Renal cortical epithelial cell (primary cell): Measurements from ENCODE around the gene GRK5. TPM values are rescaled to one million over a fixed set of nuclear protein-coding genes. Genes with fewer than 3 reads are reported as not detected.

Experiments used
- DNase-seq: peaks from one replicate; pipeline ENCODE4 v3.0.0-alpha.2; 2011; ENCODE audit warnings: low read depth
- total RNA-seq: library from RNA; depleted of rRNA; stranded (reverse); fragments of >200 nt; gene quantifications from 2 replicates; pipeline ENCODE4 v1.2.3, GENCODE V29; 2014

The GRK5 gene
- total RNA-seq, 1 donor from 2014 or later: 1.1 TPM

DNA sequence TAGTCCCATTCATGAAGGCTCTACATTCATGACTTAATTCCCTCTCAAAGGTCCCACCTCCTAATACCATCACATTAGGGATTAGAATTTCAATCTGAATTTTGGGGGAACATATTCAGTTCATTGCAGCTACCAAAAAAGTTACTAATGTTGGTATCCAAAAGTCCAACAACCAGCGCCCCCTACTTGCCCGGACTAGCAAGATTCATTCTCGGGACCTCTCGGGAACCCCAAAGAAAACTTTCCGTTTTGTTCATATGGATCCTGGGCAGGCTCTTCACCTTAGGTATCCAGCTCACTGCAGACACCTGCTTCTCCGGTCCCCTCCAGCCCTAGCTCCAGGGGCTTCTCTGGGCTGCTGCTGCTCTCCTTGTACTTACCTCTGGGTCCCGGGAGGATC, 8.9 kb upstream of the GRK5 start:
- no peak for DNase-seq

DNA sequence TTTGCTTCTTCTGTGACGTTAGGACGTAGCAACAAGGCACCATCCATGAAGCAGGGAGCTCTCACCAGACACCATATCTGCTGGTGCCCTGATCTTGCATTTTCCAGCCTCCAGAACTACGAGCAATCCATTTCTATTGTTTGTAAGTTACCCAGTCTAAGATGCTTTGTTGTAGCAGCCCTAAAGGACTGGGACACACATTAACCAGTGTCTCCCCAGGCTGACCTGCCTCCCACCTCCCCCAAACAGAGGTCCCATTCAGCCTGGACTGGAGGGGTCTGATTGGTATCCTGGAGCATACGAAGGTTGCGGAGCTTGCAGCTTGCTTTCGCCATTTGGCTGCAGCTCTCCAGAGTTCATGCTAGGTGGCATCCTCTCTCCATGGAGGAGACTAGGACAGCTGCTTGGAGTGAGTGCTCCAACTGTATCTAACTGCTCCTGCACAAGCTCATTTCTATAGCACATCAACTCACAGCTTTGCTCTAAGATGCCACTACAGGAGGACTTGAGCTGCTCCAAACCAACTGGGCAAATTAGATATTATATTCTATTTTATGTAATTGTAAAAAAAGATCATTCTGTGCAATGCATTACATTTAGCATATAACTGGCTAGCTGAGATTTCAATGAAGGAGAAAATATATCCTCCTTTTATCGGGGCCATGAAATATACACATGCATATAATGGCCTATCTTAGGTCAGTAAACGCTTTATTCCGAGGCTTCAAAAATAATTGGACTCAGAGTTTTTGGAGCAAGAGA, 8.0 kb upstream of the GRK5 start:
- DNase-seq: peak; percentile 76

DNA sequence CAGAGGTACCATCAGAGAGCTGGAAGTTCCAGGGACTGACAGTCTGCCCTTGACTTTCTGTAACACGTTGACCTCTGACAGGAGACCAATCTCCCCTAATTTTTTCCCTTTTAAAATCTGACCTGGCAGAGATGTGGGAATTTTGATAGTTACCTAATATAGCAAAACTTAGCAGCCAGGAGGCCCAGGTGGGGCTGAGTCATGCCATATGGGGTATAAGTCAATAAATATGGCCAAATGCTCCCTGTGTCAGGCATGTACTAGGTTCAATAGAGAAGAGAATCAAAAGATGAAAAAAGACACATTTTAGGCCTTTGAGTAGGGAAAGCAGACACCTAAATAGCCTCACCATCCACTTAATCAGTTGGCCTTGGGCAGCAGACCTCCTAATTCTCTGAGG, 6.1 kb upstream of the GRK5 start:
- DNase-seq: no peak

DNA sequence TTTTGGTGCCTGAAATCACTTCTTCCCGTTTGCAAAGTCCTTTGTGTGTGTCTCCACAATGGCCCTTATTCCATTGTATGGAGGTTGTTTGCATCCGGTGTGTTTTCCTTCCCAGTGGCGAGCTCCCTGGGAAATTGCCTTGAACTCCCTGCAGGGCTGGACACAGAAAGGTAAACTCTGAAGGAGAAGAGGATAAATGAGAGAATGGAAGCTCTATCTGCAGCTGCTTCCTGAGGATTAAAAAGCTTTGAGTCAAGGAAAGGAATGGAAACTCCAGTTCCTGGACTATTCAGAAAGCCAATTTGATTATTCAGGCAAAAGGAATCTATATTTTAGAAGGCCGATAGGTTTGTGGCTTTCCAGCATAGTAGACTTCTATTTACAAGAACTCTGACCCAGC, 4.4 kb upstream of the GRK5 start:
- no peak for DNase-seq

DNA sequence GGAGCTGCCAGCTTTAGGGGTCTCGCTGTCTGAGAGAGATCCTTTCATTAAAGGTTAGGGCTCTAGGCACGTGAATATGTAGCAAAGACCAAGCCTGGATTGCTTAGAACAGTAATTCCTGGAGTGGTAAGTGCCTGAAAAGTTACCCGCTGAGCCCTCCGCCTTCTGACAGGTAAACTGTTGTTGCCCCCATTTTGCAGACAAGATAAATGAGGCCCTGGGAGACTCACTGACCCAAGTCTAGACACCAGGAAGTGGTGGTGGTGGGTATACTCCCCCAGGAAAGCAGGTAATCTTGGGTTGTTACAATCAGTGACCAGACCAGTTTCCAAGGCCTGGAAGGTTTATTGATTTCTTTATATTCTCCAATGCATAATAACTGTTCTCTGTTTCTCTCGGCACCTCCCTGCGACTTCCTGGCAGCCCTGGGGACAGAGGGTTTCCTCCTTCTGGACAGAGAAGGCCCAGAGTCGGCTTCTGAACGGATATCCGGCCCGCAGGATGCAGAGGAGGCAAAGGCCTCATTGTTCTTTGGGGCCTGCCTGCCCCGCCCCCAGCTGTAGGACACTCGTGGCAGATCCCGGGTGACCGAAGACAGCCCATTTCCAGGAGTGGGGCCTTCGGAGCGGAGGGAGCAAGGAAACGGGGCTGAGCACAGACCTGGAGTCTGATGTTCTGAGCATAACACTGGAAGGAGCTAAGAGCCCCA, 1.3 kb upstream of the GRK5 start:
- no peak for DNase-seq

DNA sequence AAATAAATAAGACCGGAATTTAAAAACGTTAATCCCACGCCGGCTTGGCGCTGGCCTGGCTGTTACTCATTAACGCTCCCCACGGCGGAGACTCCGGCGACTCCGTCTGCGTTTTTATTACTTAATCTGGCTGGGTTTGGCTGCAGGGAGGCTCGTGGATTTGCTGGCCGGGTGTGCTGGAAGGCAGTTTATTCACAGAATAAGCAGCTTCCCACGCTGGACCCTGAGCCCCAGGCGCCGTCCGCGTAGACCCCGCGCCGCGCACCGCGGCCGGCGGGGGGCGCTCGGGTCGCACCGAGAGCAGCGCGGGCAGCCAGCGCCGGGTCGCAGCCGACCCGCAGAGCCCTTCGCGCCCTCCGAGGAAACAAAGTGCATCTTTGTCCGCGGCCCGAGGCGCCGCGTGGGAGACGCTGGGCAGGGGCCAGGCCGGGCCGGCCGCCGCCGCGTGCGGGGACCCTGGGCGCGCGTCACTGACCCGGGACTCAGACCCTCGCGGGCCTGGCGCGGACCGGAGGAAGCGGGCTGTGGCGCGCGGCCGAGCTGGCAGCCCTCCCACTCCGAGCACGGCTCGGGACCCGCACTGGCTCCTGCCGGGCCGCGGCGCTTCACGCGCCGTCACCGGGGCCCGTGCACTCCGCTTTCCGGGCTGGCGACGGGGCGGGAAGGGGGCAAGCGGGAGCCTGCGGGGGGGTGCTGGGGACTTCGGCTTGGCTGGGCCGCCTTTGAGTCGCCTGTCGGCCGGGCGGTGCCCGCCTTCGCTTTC, 587 bp upstream of the GRK5 start:
- DNase-seq: peak; percentile 34

DNA sequence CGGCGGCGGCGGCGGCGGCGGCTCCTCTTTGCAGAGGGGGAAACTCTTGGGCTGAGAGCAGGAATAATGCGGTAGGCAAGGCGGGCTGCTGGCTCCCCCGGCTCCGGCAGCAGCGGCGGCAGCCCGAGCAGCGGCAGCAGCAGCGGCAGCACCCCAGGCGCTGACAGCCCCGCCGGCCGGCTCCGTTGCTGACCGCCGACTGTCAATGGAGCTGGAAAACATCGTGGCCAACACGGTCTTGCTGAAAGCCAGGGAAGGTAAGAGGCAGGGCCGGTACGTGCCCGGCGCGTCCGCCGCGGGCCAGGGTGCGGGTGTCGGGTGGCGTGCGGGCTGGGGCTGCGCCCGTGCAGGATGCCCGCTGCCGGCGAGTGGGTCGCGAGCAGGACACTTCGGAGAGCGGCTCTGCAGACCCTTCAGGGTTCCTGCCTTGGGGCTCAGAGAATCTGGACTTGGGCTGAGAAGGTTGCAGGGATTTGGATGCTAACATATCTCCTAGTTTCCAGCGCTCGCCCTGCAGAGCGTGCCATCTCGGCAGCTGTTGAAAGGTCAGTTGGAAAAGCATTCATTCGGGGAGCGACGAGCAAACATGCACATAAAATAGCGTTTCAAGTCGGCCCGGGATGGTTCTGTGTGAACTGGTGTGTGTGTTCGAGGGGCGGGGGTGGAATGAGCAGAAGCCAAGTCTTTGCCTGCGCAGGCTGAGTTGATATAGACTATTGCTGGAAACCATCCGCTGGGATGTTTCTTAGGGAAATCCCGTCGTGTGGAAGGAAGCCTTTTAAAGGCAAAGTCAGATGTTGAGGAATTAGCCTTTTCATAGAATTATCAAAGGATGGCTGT, 562 bp downstream of the GRK5 start:
- DNase-seq: no peak

DNA sequence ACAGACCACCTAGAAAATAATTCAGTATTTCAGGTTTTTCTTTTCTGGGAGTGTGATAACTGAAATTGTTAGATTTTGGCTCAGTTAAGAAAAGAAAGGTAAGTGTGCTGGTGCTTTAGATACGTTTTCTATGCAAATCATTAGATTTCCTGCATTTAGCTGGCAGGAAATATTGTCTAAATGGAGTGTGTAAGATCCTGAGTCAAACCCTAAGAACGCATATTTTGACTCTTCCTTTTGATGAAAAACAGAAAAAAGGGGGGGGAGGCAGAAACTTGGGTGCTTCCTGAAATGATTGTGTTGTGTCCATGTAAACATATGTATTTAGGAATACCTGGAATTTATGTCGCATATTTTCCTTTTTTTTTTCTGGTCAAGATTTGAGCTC, 1.2 kb downstream of the GRK5 start:
- no peak for DNase-seq

DNA sequence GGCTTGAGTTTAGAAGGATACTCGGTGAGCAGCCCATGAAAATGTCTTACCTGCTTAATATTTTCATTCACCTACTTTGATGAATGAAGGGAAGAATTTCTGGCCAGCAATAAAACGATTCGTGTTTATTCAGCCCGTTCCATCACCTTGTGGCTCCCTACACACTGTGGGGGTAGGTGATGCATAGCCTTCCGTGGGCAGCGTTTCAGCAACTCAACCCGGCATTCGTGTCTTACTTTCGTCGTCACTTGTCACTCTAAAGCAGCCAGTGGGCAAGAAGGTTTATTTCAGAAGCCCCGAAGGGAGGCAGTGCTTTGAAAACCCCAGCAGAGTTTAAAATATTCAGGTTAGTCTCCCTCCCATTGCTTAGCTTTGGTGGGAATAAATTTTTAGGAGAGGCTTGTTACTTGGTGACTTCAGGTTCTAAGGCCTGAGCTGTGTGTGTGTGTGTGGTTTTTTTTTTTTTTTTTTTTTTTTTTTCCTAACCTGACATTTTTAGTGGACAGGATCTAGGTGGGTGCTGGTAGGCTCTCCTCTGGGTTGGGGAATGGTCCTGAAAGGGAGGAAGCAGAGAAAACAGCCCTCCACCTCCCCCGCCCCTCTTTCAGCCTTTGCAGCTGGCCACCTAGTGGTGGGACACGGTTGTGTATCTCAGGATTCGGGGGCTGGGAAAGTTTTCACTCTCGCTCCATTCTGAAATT, 1.8 kb downstream of the GRK5 start:
- DNase-seq: no peak

DNA sequence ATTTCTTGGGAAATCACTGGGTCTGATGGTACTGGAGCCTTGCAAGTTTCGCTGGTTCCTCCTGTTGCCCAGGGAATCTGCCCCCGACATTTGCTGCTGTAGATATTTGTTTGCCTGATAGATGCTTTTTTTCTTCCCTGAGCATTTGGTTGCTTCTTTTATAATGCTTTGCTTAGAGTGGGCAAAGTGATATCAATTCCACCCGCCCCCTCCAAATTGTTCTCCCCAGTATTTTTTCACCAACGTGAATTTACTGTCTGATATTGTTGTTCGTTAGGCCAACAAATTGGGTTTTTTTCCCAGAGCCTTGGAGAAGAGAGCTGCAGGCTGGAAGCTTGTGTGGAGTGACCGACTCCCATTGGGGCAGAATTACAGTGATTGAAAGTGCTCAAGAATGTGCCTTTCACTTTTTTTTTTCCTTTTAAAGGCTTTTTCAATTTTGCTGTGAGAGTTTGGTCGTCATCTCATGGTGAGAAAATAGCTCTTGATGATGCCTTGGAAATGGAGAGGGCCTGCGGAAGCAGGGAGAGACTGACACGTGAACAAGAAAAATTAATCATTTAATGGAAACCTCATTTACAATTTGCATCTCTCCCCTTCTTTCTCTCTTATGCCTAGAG, 2.5 kb downstream of the GRK5 start:
- no peak for DNase-seq

DNA sequence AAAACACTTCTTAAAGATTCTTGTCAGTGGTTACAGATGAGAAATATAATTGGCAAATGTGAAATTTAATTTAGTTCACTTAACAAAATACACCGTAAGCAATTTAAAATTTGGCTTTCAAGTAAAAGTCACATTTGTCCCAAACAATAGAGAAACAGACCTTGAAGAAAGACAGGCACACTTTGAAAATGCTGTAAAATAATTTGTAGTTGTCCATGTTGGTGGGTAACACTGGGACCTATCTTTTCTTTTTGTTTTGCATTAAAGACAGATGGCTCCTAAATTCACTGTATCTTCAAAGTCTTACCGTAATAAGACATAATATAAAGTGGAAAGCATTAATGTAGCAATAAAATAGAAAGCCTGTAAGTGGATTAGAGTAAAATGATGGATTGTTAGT, 3.3 kb downstream of the GRK5 start:
- DNase-seq: no peak

DNA sequence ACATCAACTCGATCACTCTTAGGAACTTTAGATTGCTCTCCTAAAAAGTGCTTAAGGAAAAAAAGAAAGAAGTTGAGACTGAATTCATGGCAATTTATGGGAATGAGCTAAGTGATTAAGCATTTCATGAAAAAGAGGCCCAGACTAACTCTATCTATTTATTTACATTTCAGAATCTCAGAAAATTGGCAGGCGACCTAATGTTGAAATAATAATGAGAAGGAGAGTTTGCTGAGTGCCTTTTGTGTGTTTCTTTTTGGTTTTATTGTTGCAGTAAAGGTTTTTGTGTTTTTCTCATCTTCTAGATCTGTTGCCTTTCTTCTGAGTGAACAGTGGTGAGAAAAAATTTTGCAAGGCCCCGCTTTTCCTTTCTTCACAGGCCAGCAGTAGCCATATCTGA, 3.8 kb downstream of the GRK5 start:
- DNase-seq: no peak

DNA sequence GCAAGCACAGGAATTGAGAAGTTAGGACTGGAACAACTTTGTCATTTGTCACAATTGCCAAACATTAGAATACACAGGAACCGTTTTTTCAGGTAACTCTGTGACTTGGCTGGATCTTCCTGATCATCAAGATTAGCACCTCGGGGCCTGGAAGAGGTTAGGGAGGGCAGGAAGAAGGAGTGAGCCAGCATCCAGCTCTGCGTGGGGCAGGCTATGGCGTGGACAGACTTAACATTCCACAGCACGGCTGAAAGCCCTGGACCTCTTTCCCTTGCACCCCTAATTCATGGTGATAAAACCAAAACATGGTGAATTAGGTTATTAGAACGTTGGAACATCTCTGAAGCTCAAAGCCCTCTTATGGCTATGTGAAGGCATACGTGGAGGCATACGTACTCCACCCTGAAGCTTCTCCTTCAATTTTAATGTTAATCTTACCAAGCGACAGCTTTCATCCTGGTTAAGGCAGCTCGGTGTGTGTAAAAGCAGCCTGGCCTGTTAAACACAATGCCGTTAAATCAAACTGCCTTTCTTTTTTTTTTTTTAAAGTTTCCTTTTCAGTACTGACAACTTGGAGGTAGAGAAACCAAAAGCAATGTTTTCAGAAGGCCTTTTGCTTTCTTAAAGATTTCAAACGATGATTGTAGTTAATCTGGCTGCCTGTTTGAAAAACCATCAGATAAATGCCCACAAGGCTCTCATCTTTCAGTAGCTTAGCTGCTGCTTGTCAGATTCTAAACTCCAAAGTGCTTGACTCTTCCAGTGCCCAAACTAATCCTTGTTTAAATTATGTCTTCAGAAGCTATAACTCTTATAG, 4.5 kb downstream of the GRK5 start:
- DNase-seq: no peak

DNA sequence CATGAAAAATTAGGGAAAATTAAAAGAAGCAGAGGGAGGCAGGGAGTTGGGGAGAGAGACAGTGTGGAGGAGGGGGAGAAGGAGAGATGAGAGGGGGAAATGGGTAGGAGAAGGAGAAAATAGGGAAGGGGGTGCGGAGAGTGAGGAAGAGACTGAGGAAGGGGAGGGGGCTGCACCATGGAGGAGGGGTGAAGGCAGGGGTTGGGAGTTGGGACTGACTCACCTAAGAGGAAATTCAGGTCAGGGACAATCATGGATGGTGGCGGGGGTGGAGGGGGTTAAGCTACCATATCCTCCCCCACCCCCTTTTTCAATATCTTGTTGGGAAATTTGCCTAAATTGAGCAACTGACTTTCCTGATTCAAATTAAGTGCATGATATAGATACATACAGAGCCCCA, 8.0 kb downstream of the GRK5 start:
- DNase-seq: no peak

DNA sequence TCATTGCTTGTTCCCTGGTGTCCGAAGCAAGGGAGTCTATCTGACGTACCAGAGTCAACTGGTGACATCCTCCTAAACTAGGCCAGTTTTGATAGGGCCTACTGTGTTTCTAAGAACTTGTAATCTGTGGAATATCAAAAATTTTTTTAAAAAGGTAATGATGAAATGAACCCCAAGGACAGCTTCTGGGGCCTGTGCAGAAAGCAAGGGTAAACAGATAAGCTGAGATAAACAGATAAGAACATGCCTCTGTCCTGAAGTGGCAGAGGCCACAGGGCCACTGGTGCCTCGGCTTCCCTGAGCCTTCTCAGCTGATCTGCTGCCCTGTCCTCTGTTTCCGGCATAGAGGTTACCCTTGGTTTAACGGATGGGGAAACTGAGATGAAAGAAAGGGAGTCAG, 8.8 kb downstream of the GRK5 start:
- DNase-seq: no peak

DNA sequence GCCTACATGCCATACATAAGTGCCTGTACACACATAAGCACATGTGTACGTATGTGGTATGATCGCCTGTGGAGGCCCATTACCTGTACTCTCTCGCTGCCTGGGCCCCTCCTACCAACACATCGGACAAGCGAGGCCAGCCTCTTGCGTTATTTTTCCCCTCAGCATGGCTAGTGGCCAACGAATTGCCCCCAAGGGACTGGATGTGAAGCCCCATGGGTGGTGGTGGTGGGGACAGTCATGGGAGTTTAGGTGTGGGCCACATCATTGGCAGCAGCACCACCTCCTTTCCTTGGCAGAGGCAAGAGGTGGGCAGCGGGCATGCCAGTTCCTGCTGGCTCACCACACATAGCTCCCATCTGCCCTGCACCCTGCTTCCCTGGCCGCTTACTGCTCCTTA, 10.0 kb downstream of the GRK5 start:
- DNase-seq: no peak

DNA sequence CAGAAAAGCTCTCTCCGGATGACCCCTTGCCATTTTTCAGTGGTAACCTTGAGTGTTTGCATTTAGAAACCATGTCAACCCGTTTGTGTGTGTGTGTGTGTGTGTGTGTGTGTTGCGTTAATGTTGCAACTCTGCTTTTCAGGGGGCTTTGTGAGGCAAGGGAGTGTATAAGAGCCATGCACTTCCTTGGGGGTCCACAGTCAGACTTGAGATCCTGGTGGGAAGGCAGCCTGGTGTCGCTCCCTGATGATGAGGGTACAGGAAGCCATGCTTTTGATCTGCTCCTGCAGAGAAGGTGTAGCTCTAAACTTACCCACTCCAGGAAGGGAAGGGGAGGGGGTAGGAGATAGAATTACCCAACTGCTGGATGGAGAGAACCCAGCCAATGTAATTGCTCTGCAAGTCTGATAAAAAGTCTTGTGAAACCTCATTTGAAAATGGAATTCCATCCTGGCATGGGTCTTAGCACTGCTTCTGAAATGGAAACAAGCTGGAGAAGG, 10.7 kb downstream of the GRK5 start:
- DNase-seq: no peak

DNA sequence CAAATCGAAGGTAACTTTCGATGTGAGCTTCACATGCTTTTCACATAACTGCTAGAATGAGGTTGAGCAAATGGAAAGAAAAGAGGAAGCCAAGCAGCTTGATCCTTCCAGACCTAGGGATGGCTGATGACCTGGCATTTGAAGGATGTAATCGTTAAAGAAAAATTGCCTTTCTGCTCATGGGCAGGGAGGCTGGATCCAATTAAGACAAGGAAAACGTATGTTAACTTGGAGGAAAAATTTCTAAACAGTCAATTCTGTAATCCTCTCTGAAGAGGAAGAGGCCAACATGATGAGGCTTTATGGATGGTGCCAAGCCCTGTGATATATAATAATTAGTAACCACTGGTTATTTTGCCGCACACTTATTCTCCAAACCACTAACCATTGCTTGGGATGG, 12.5 kb downstream of the GRK5 start:
- DNase-seq: no peak

DNA sequence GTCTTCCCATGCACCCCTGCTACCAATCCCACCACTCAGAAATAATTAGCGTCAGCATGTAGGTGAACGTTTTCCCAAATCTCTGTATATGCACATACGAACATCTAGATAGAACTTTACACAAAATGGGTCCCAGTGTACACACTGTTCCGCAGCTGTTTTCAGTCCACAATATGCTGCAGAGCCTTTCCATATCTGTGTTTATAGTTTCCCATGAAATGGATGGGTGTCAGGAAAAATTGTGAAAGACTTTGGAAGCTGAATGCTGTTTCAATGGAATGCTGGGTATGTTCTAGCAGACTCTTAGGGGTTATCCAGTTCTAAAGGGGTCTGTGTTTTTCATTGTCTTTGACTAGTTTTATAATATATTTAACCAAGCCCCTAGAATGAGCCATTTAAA, 13.8 kb downstream of the GRK5 start:
- no peak for DNase-seq

DNA sequence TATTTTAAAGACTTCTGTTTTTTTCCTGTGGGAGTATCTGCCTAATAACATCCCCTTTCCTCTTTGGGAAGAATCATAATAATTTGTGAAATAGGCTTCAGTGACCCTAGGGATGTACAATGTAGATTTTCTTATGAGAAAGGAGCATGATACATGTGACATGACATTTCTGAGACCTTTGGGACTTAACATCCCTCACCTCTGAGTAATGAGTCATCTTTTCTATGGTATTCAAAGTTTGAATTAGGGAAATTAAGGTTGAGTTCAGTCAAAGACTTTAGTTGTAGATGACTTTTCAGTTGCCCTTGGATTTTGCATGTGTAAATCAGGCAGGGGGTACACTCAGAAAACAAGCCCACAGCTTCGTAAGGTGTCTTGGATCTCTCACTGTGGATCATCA, 14.3 kb downstream of the GRK5 start:
- no peak for DNase-seq
